ENCODE data around the gene TMEM95.

Gene TMEM95

GRCh38 chr17:7369825-7370224 is 14.9 kb downstream of the TMEM95 start:
- no peak overlapping the region for H3K4me3 ChIP-seq (ENCODE audit: low read depth, low read length)
- DNase-seq (ENCODE audit: low read depth) = no peak
- TF ChIP-seq CTCF (conservative IDR thresholded peaks at IDR 0.05; ENCODE audit: low read depth, low read length) = no peak

- no peak for DNase-seq (ENCODE audit: low read depth)
- H3K4me3 ChIP-seq (ENCODE audit: low read depth, low read length) = no peak overlapping the region
- TF ChIP-seq CTCF (conservative IDR thresholded peaks at IDR 0.05; ENCODE audit: low read depth, low read length) = no peak
These were observed 15.9 kb downstream of the TMEM95 start for GRCh38 chr17:7370853-7371252.

GRCh38 chr17:7374353-7374752 is 19.4 kb downstream of the TMEM95 start:
- no peak for DNase-seq (ENCODE audit: low read depth)
- no peak overlapping the region for H3K4me3 ChIP-seq (ENCODE audit: low read depth, low read length)
- TF ChIP-seq CTCF (conservative IDR thresholded peaks at IDR 0.05; ENCODE audit: low read depth, low read length) = no peak

GRCh38 chr17:7379134-7379533 is 24.2 kb downstream of the TMEM95 start:
- DNase-seq (ENCODE audit: low read depth) = no peak
- TF ChIP-seq CTCF (conservative IDR thresholded peaks at IDR 0.05; ENCODE audit: low read depth, low read length) = no peak
- H3K4me3 ChIP-seq (ENCODE audit: low read depth, low read length) = no peak overlapping the region

- DNase-seq (ENCODE audit: low read depth) = no peak
- TF ChIP-seq CTCF (conservative IDR thresholded peaks at IDR 0.05; ENCODE audit: low read depth, low read length) = no peak
- H3K4me3 ChIP-seq (ENCODE audit: low read depth, low read length) = no peak overlapping the region
These were observed 25.4 kb downstream of the TMEM95 start for GRCh38 chr17:7380321-7380720.

GRCh38 chr17:7380855-7381683 is 26.1 kb downstream of the TMEM95 start, which contains the start of gene TNK1:
Gene TNK1 (plus strand): TSS chr17:7381089. CDS start chr17:7382927, 1,838 bp downstream.
- DNase-seq (ENCODE audit: low read depth) = no peak
- no peak for TF ChIP-seq CTCF (conservative IDR thresholded peaks at IDR 0.05; ENCODE audit: low read depth, low read length)
- H3K4me3 ChIP-seq (ENCODE audit: low read depth, low read length) = peak within 1 kb of the TSS; percentile 24

GRCh38 chr17:7382901-7383300 is 27.9 kb downstream of the TMEM95 start:
- no peak for TF ChIP-seq CTCF (conservative IDR thresholded peaks at IDR 0.05; ENCODE audit: low read depth, low read length)
- DNase-seq (ENCODE audit: low read depth) = no peak
- H3K4me3 ChIP-seq (ENCODE audit: low read depth, low read length) = no peak overlapping the region
